ENCODE results near the gene DPYD.
A peak's percentile ranks its signal among the peaks of the same experiment; 100 is the strongest.

The DPYD gene

GRCh38 chr1:97837161-97837560, 83.7 kb downstream of the DPYD start:
- no peak for DNase-seq

GRCh38 chr1:97834899-97835298, 85.9 kb downstream of the DPYD start:
- DNase-seq, result no peak

GRCh38 chr1:97833881-97834280, 87.0 kb downstream of the DPYD start:
- no peak for DNase-seq

- DNase-seq, result no peak
Observed at GRCh38 chr1:97832481-97832880, 88.4 kb downstream of the DPYD start.

- DNase-seq, result peak; percentile 27
Observed at GRCh38 chr1:97827887-97828286, 92.9 kb downstream of the DPYD start.

- DNase-seq, result no peak
Observed at GRCh38 chr1:97826820-97827219, 94.0 kb downstream of the DPYD start.

GRCh38 chr1:97824624-97825023, 96.2 kb downstream of the DPYD start:
- no peak for DNase-seq

- no peak for DNase-seq
Observed at GRCh38 chr1:97824200-97824599, 96.6 kb downstream of the DPYD start.

GRCh38 chr1:97820470-97821188, 100.2 kb downstream of the DPYD start:
- peak; percentile 38 for DNase-seq

- DNase-seq, result no peak
Observed at GRCh38 chr1:97816927-97817326, 103.9 kb downstream of the DPYD start.

GRCh38 chr1:97814804-97815203, 106.0 kb downstream of the DPYD start:
- DNase-seq, result no peak

GRCh38 chr1:97814121-97814520, 106.7 kb downstream of the DPYD start:
- no peak for DNase-seq

GRCh38 chr1:97812076-97812475, 108.8 kb downstream of the DPYD start:
- DNase-seq, result no peak

GRCh38 chr1:97806996-97807520, 113.8 kb downstream of the DPYD start:
- no peak for DNase-seq

GRCh38 chr1:97806326-97806725, 114.5 kb downstream of the DPYD start:
- DNase-seq, result no peak

GRCh38 chr1:97805093-97805492, 115.7 kb downstream of the DPYD start:
- no peak for DNase-seq

GRCh38 chr1:97803026-97803425, 117.8 kb downstream of the DPYD start:
- DNase-seq, result no peak

- no peak for DNase-seq
Observed at GRCh38 chr1:97802011-97802410, 118.8 kb downstream of the DPYD start.

- no peak for DNase-seq
Observed at GRCh38 chr1:97797403-97798183, 123.2 kb downstream of the DPYD start.

- no peak for DNase-seq
Observed at GRCh38 chr1:97796711-97797110, 124.1 kb downstream of the DPYD start.

GRCh38 chr1:97792655-97793054, 128.2 kb downstream of the DPYD start:
- no peak for DNase-seq

- no peak for DNase-seq
Observed at GRCh38 chr1:97791251-97791650, 129.6 kb downstream of the DPYD start.

GRCh38 chr1:97787231-97787630, 133.6 kb downstream of the DPYD start:
- no peak for DNase-seq

- DNase-seq, result no peak
Observed at GRCh38 chr1:97784661-97785060, 136.2 kb downstream of the DPYD start.

Measured in retina (tissue), 1 donor.